Liver (tissue), 9 donors: Measurements from ENCODE around the gene CROCC2. TPM values are rescaled to one million over a fixed set of nuclear protein-coding genes. Genes with fewer than 3 reads are reported as not detected.

Experiments used
- DNase-seq: peaks from one replicate; pipeline ENCODE4 v3.0.0-alpha.2; 2017; ENCODE audit warnings: low spot score
- H3K27ac ChIP-seq, 2 donors: one replicate each; pipeline ENCODE4 v1.7.0; 2013; ENCODE audit warnings: inconsistent platforms in 2 of 2, low read length in 2 of 2, control low read depth in 1 of 2, low read depth in 1 of 2, mild to moderate bottlenecking in 1 of 2
- H3K27me3 ChIP-seq, 4 donors: one replicate each; pipeline versions ENCODE4 v1.6.1 to v1.7.0; 2013; ENCODE audit warnings: low read length in 3 of 4, inconsistent platforms in 1 of 4, mild to moderate bottlenecking in 1 of 4, moderate library complexity in 1 of 4; ENCODE audit not compliant: control insufficient read depth in 4 of 4, insufficient read depth in 4 of 4
- H3K36me3 ChIP-seq, 4 donors: one replicate each; pipeline versions ENCODE4 v1.6.1 to v1.7.0; 2013; ENCODE audit warnings: low read length in 3 of 4, mild to moderate bottlenecking in 3 of 4, low read depth in 1 of 4, moderate library complexity in 1 of 4; ENCODE audit not compliant: control insufficient read depth in 4 of 4, insufficient read depth in 3 of 4
- H3K4me1 ChIP-seq, 4 donors: one replicate each; pipeline versions ENCODE4 v1.6.1 to v1.7.0; 2013; ENCODE audit warnings: low read length in 3 of 4, mild to moderate bottlenecking in 3 of 4, moderate library complexity in 1 of 4; ENCODE audit not compliant: control insufficient read depth in 4 of 4, insufficient read depth in 4 of 4
- H3K4me3 ChIP-seq, 3 donors: one replicate each; pipeline versions ENCODE4 v1.6.1 to v1.7.0; 2013; ENCODE audit warnings: low read length in 3 of 3, control low read depth in 1 of 3, low read depth in 1 of 3, mild to moderate bottlenecking in 1 of 3
- H3K9ac ChIP-seq, 2 donors: one replicate each; pipeline ENCODE4 v1.7.0; 2013; ENCODE audit warnings: low read length in 2 of 2, mild to moderate bottlenecking in 2 of 2, moderate library complexity in 2 of 2, control low read depth in 1 of 2, low read depth in 1 of 2
- H3K9me3 ChIP-seq, 4 donors: one replicate each; pipeline versions ENCODE4 v1.6.1 to v1.7.0; 2013; ENCODE audit warnings: low read length in 3 of 4; ENCODE audit not compliant: control insufficient read depth in 4 of 4
- EGR1 ChIP-seq, 2 donors: IDR thresholded peaks; 2 replicates each; pipeline ENCODE4 v1.6.1; 2016 to 2018; ENCODE audit warnings: antibody characterized with exemption in 2 of 2, low read depth in 2 of 2
- FOXA1 ChIP-seq: IDR thresholded peaks from 2 replicates; pipeline ENCODE4 v1.6.1; 2016; ENCODE audit warnings: antibody characterized with exemption
- FOXA2 ChIP-seq: IDR thresholded peaks from 2 replicates; pipeline ENCODE4 v1.6.1; 2016; ENCODE audit warnings: antibody characterized with exemption
- GABPA ChIP-seq, 2 donors: IDR thresholded peaks in 1 of 2; conservative IDR thresholded peaks in 1 of 2; 2 replicates each; pipeline ENCODE4 v1.6.1; 2016; ENCODE audit warnings: antibody characterized with exemption in 2 of 2, mild to moderate bottlenecking in 1 of 2, moderate library complexity in 1 of 2
- HNF4A ChIP-seq, 2 donors: conservative IDR thresholded peaks; 2 replicates each; pipeline ENCODE4 v1.6.1; 2016; ENCODE audit warnings: antibody characterized with exemption in 2 of 2, mild to moderate bottlenecking in 2 of 2
- HNF4G ChIP-seq: IDR thresholded peaks from 2 replicates; pipeline ENCODE4 v1.6.1; 2016; ENCODE audit warnings: antibody characterized with exemption
- JUND ChIP-seq, 2 donors: IDR thresholded peaks; 2 replicates each; pipeline ENCODE4 v1.6.1; 2016; ENCODE audit warnings: antibody characterized with exemption in 2 of 2
- NR2F2 ChIP-seq: IDR thresholded peaks from 2 replicates; pipeline ENCODE4 v1.6.1; 2016; ENCODE audit warnings: antibody characterized with exemption
- RAD21 ChIP-seq, 2 donors: IDR thresholded peaks; 2 replicates each; pipeline ENCODE4 v1.6.1; 2016; ENCODE audit warnings: antibody characterized with exemption in 2 of 2, mild to moderate bottlenecking in 2 of 2
- RXRA ChIP-seq, 2 donors: IDR thresholded peaks; 2 replicates each; pipeline ENCODE4 v1.6.1; 2017 to 2018; ENCODE audit warnings: antibody characterized with exemption in 2 of 2, mild to moderate bottlenecking in 1 of 2
- SP1 ChIP-seq: IDR thresholded peaks from 2 replicates; pipeline ENCODE4 v1.6.1; 2018; ENCODE audit warnings: antibody characterized with exemption, mild to moderate bottlenecking
- TAF1 ChIP-seq: conservative IDR thresholded peaks from 2 replicates; pipeline ENCODE4 v1.6.1; 2016; ENCODE audit warnings: antibody characterized with exemption, mild to moderate bottlenecking
- YY1 ChIP-seq: IDR thresholded peaks from 2 replicates; pipeline ENCODE4 v1.6.1; 2016; ENCODE audit warnings: antibody characterized with exemption, mild to moderate bottlenecking
- WGBS: extraction: QIAGEN DNeasy Blood & Tissue Kit; methylation state at CpG from one replicate; pipeline ENCODE4 v1.1.7; 2013; 5-methylcytosine and 5-hydroxymethylcytosine counted together
- polyA plus RNA-seq, 2 donors: library from polyadenylated mRNA; stranded (reverse) in 1 of 2; unstranded in 1 of 2; fragments of 200-250 nt in 1 of 2; fragments of >200 nt in 1 of 2; fragmentation: Nextera tagmentation in 1 of 2; extraction: Ambion mirVana in 1 of 2; gene quantifications; one replicate each; pipeline versions ENCODE4 v1.2.1 to v1.2.3, GENCODE V29; 2013 to 2015
- total RNA-seq, 2 donors: library from RNA; depleted of rRNA; stranded (reverse); fragments of >200 nt; gene quantifications; one replicate each; pipeline ENCODE4 v1.2.3, GENCODE V29; 2014
- TF ChIP-seq, protein P1 (sequence below): IDR thresholded peaks from 2 replicates; pipeline ENCODE4 v1.6.1; 2016; ENCODE audit warnings: antibody characterized with exemption
- TF ChIP-seq, protein P2 (sequence below): fragments of 150-350 bp; IDR thresholded peaks from 2 replicates; pipeline ENCODE4 v1.5.1; 2017; ENCODE audit warnings: improper control_type of control experiment, low read depth, low read length; ENCODE audit not compliant: missing input control
- TF ChIP-seq, protein P3 (sequence below): IDR thresholded peaks from 2 replicates; pipeline ENCODE4 v1.6.1; 2016; ENCODE audit warnings: antibody characterized with exemption
- TF ChIP-seq, protein P4 (sequence below): IDR thresholded peaks from 2 replicates; pipeline ENCODE4 v1.6.1; 2016; ENCODE audit warnings: antibody characterized with exemption, mild to moderate bottlenecking
- TF ChIP-seq, protein P5 (sequence below): IDR thresholded peaks from 2 replicates; pipeline ENCODE4 v1.6.1; 2016; ENCODE audit warnings: antibody characterized with exemption
- donor health status: healthy.
- donor health status: healthy.
- donor health status: healthy.
- donor health status: healthy.
- donor health status: healthy.

Gene CROCC2
- total and polyA plus RNA-seq, 4 donors = under 0.01 to 0.13 (median 0.05) TPM

DNA sequence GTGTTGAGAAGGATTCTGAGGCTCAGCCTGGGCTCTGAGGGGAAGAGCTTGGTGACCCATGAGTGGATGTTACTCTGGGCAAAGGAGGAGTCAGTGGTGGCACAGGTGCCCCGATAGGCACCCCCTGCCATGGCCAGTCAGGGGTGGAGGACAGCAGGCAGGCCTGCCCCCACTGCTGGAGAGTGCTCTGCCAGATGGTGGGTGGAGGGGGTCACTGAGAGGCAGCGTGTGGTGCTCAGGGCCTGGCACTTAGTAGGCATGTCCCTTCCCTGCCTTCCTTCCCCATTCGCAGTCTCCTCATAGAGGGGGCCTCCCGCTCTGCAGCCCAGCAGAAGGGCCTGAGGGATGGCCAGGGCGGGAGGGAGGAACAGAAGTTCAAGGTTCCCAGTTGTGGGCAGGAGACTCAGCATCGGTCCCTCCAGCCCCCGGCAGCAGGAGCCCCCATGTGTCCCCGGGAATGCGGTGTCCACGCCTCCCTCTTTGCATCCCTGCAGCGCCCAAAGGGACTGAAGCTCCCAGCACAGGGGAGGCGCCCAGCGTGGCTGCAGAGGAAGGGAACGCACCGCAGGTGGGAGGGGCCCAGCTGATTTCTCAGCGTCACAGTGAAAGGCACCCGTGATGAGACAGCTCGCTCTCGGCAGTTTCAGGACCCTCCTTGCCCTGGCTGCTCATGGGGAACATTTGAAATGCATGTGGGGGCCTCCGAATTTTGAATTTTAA, 86.6 kb downstream of the CROCC2 start:
- no peak for DNase-seq
- H3K27ac ChIP-seq = no peak overlapping the region
- H3K4me1 ChIP-seq = peaks cover 16 to 60% (median 49%) of the 10 kb centered on the region in 4 donors
- H3K4me3 ChIP-seq = no peak overlapping the region
- no peaks in the 10 kb centered on the region for H3K9me3 ChIP-seq
- H3K36me3 ChIP-seq = no peaks in the 10 kb centered on the region
- TF ChIP-seq HNF4A (conservative IDR thresholded peaks at IDR 0.05) (no peak), JUND (IDR thresholded peaks at IDR 0.05) (no peak), SP1 (no peak), FOXA1 (no peak), RAD21 (IDR thresholded peaks at IDR 0.05) (no peak), GABPA (IDR thresholded peaks at IDR 0.05 in 1 of 2, conservative IDR thresholded peaks at IDR 0.05 in 1 of 2) (no peak), YY1 (no peak), RXRA (IDR thresholded peaks at IDR 0.05) (no peak)
- 80% methylated on average over 20 of the region's 20 CpGs for WGBS
- H3K9ac ChIP-seq = no peak overlapping the region
- no peaks in the 10 kb centered on the region for H3K27me3 ChIP-seq

DNA sequence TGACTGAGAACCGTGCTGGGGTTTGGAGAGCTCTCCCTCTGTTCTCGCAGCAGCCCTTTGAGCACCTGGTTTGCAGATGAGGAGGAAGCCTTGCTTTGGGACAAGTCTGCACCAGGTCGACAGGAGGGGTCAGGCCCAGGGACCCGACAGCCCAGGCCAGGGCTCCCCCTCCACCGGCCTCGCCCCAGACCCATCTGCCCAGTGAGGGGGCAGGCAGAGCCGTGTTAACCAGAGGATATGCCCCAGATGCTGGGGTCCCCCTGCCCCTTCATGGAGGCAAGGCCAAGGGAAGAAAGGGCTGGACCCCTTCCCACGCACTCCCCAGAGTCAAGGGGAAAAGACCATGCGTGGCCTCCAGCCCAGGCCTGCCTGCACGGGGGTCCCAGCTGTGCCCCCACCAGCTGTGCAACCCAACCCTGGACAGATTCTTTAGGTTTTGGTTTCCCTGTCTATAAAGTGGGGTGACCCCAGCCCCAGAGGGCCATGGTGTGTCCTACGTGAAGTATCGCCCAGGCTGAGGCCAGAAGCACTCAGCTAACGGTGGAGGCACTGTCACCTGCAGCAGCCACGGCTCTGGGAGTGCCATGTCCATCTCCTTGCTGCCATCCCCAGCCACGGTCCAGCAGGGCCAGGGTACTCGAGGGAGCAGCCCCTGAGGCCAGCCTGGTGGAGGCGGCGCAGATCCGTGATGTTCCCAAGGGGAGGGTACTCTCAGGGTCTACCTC, 87.5 kb downstream of the CROCC2 start:
- Histone ChIP-seq H3K27me3 (no peaks in the 10 kb centered on the region), H3K4me1 (peaks cover 14 to 57% (median 45%) of the 10 kb centered on the region in 4 donors), H3K4me3 (no peak overlapping the region), H3K9ac (no peak overlapping the region), H3K9me3 (no peaks in the 10 kb centered on the region), H3K36me3 (no peaks in the 10 kb centered on the region), H3K27ac (no peak overlapping the region)
- TF ChIP-seq HNF4A (conservative IDR thresholded peaks at IDR 0.05) = no peak
- TF ChIP-seq, protein P1, sequence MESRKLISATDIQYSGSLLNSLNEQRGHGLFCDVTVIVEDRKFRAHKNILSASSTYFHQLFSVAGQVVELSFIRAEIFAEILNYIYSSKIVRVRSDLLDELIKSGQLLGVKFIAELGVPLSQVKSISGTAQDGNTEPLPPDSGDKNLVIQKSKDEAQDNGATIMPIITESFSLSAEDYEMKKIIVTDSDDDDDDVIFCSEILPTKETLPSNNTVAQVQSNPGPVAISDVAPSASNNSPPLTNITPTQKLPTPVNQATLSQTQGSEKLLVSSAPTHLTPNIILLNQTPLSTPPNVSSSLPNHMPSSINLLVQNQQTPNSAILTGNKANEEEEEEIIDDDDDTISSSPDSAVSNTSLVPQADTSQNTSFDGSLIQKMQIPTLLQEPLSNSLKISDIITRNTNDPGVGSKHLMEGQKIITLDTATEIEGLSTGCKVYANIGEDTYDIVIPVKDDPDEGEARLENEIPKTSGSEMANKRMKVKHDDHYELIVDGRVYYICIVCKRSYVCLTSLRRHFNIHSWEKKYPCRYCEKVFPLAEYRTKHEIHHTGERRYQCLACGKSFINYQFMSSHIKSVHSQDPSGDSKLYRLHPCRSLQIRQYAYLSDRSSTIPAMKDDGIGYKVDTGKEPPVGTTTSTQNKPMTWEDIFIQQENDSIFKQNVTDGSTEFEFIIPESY = no peak
- no peak for TF ChIP-seq TAF1
- no peak for TF ChIP-seq NR2F2
- TF ChIP-seq YY1 = no peak
- no peak for TF ChIP-seq HNF4G
- no peak for TF ChIP-seq RAD21 (IDR thresholded peaks at IDR 0.05)
- TF ChIP-seq, protein P2, sequence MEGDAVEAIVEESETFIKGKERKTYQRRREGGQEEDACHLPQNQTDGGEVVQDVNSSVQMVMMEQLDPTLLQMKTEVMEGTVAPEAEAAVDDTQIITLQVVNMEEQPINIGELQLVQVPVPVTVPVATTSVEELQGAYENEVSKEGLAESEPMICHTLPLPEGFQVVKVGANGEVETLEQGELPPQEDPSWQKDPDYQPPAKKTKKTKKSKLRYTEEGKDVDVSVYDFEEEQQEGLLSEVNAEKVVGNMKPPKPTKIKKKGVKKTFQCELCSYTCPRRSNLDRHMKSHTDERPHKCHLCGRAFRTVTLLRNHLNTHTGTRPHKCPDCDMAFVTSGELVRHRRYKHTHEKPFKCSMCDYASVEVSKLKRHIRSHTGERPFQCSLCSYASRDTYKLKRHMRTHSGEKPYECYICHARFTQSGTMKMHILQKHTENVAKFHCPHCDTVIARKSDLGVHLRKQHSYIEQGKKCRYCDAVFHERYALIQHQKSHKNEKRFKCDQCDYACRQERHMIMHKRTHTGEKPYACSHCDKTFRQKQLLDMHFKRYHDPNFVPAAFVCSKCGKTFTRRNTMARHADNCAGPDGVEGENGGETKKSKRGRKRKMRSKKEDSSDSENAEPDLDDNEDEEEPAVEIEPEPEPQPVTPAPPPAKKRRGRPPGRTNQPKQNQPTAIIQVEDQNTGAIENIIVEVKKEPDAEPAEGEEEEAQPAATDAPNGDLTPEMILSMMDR = no peak
- TF ChIP-seq SP1 = no peak
- TF ChIP-seq JUND (IDR thresholded peaks at IDR 0.05) = no peak
- TF ChIP-seq, protein P3, sequence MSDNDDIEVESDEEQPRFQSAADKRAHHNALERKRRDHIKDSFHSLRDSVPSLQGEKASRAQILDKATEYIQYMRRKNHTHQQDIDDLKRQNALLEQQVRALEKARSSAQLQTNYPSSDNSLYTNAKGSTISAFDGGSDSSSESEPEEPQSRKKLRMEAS = no peak
- TF ChIP-seq, protein P4, sequence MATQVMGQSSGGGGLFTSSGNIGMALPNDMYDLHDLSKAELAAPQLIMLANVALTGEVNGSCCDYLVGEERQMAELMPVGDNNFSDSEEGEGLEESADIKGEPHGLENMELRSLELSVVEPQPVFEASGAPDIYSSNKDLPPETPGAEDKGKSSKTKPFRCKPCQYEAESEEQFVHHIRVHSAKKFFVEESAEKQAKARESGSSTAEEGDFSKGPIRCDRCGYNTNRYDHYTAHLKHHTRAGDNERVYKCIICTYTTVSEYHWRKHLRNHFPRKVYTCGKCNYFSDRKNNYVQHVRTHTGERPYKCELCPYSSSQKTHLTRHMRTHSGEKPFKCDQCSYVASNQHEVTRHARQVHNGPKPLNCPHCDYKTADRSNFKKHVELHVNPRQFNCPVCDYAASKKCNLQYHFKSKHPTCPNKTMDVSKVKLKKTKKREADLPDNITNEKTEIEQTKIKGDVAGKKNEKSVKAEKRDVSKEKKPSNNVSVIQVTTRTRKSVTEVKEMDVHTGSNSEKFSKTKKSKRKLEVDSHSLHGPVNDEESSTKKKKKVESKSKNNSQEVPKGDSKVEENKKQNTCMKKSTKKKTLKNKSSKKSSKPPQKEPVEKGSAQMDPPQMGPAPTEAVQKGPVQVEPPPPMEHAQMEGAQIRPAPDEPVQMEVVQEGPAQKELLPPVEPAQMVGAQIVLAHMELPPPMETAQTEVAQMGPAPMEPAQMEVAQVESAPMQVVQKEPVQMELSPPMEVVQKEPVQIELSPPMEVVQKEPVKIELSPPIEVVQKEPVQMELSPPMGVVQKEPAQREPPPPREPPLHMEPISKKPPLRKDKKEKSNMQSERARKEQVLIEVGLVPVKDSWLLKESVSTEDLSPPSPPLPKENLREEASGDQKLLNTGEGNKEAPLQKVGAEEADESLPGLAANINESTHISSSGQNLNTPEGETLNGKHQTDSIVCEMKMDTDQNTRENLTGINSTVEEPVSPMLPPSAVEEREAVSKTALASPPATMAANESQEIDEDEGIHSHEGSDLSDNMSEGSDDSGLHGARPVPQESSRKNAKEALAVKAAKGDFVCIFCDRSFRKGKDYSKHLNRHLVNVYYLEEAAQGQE = no peak
- TF ChIP-seq GABPA (IDR thresholded peaks at IDR 0.05 in 1 of 2, conservative IDR thresholded peaks at IDR 0.05 in 1 of 2) = no peak
- TF ChIP-seq EGR1 (IDR thresholded peaks at IDR 0.05; ENCODE audit: low read depth in 2 of 2) = no peak
- TF ChIP-seq, protein P5, sequence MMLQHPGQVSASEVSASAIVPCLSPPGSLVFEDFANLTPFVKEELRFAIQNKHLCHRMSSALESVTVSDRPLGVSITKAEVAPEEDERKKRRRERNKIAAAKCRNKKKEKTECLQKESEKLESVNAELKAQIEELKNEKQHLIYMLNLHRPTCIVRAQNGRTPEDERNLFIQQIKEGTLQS = no peak
- no peak for TF ChIP-seq FOXA2
- no peak for TF ChIP-seq RXRA (IDR thresholded peaks at IDR 0.05)
- TF ChIP-seq FOXA1 = no peak
- 94% methylated on average over 19 of the region's 19 CpGs for WGBS
- DNase-seq = no peak
